ENCODE data around the gene CACNA1H.
"Not testable (repeated sequence)": the region's sequence is repeated elsewhere in the genome, so short reads cannot be mapped to it uniquely, and the experiment has no call there.

The CACNA1H gene

DNA sequence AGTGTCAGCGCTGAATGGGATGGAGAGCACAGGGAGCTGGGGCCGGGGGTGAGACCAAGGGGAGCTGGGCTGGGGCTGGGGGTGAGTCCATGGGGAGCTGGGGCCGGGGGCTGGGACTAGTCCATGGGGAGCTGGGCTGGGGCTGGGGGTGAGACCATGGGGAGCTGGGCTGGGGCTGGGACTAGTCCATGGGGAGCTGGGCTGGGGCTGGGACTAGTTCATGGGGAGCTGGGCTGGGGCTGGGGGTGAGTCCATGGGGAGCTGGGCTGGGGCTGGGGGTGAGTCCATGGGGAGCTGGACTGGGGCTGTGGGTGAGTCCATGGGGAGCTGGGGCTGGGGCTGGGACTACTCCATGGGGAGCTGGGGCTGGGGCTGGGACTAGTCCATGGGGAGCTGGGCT lies 101.9 kb downstream of the CACNA1H start:
- not testable (repeated sequence) for H3K14ac ChIP-seq (ENCODE audit: low read length in 2 of 2); H3K79me1 ChIP-seq (replicated peaks; ENCODE audit: low read length, poor library complexity, severe bottlenecking); H2BK120ac ChIP-seq (ENCODE audit: low read depth, low read length); H3K27ac ChIP-seq (ENCODE audit: low read length, poor library complexity, severe bottlenecking); DNase-seq; H3K9me3 ChIP-seq (ENCODE audit: control insufficient read depth, low read length); H3K4ac ChIP-seq (ENCODE audit: low read depth in 1 of 2, low read length in 2 of 2); H4K8ac ChIP-seq (ENCODE audit: low read length); H4K91ac ChIP-seq (ENCODE audit: low read length); H3K4me1 ChIP-seq (ENCODE audit: control insufficient read depth, insufficient read depth, low read depth, low read length); H3K18ac ChIP-seq (ENCODE audit: low read depth in 1 of 2, low read length in 2 of 2); H2AK5ac ChIP-seq (ENCODE audit: low read length, severe bottlenecking); H3K23ac ChIP-seq (ENCODE audit: low read length in 2 of 2); H2BK15ac ChIP-seq (ENCODE audit: low read depth, poor library complexity, severe bottlenecking); H3K4me2 ChIP-seq (ENCODE audit: low read length, poor library complexity, severe bottlenecking); H2BK12ac ChIP-seq (ENCODE audit: low read length in 2 of 2); H2BK5ac ChIP-seq (ENCODE audit: low read depth, low read length, poor library complexity, severe bottlenecking); H3K4me3 ChIP-seq (ENCODE audit: insufficient read depth in 1 of 2, low read depth in 1 of 2, low read length in 2 of 2); H3K9ac ChIP-seq (ENCODE audit: low read length); H3K36me3 ChIP-seq (ENCODE audit: control insufficient read depth in 1 of 2, insufficient read depth in 2 of 2, low read depth in 1 of 2, low read length in 2 of 2); H2AFZ ChIP-seq (ENCODE audit: low read depth, low read length)
- 93% methylated on average over 3 of the region's 3 CpGs for WGBS
- H3K27me3 ChIP-seq (ENCODE audit: control insufficient read depth in 1 of 2, insufficient read depth in 1 of 2, low read length in 2 of 2): peaks cover 9 to 22% of the 10 kb centered on the region in 2 experiments

DNA sequence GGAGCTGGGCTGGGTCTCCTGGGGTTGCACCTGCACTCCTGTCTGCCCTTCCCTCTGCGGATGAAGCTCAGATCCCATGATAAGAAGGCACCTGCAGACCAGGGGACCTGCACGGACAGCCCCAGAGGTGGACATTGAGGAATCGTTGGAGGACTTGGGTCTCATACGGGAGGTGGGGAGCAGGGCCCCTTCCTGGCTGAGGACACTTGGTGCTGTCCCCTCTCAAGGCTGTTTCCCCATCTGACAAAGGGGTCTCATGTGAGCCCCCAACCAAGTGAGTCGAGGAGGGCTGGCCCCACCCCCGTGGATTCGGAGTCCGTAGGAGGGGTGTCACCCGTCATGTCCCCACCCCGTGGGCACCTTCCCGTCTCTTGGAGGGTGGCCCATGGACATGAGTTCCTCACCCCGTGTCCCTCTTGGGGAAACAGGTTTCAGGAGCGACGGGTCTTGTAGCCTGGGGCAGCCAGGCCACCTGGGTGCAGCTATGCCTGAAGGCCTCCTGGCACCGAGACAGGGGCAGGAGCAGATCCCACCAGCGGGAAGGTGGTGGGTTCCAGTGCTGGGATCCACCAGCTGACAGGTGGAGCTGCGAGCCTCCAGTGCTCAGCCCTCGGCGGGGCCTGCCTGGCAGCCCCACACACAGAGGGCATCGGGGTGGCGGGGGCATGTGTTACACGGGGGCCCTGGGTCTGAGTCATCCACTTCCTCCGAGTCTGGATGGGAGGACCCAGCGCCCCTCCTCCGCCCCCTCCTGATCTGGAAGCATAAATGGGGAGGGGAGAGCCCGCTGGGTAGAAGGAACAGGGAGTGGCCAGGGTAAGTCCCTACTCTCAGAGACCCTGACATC lies 102.6 kb downstream of the CACNA1H start, which contains the start of gene TPSD1:
Gene TPSD1 (plus strand): TSS at position 794 of the 847 bp plus-strand sequence. CDS start 212 bp downstream, outside the sequence.
- H3K4me1 ChIP-seq (ENCODE audit: control insufficient read depth, insufficient read depth, low read depth, low read length); H3K14ac ChIP-seq (ENCODE audit: low read length in 2 of 2); H3K9ac ChIP-seq (ENCODE audit: low read length); H2AFZ ChIP-seq (ENCODE audit: low read depth, low read length); H3K23ac ChIP-seq (ENCODE audit: low read length in 2 of 2); H3K4me3 ChIP-seq (ENCODE audit: insufficient read depth in 1 of 2, low read depth in 1 of 2, low read length in 2 of 2); H3K18ac ChIP-seq (ENCODE audit: low read depth in 1 of 2, low read length in 2 of 2); H3K79me1 ChIP-seq (replicated peaks; ENCODE audit: low read length, poor library complexity, severe bottlenecking); H2BK15ac ChIP-seq (ENCODE audit: low read depth, poor library complexity, severe bottlenecking); H3K9me3 ChIP-seq (ENCODE audit: control insufficient read depth, low read length); H2AK5ac ChIP-seq (ENCODE audit: low read length, severe bottlenecking); H3K36me3 ChIP-seq (ENCODE audit: control insufficient read depth in 1 of 2, insufficient read depth in 2 of 2, low read depth in 1 of 2, low read length in 2 of 2); DNase-seq; H3K4me2 ChIP-seq (ENCODE audit: low read length, poor library complexity, severe bottlenecking); H3K27ac ChIP-seq (ENCODE audit: low read length, poor library complexity, severe bottlenecking); H2BK12ac ChIP-seq (ENCODE audit: low read length in 2 of 2); H2BK120ac ChIP-seq (ENCODE audit: low read depth, low read length); H3K4ac ChIP-seq (ENCODE audit: low read depth in 1 of 2, low read length in 2 of 2); H4K8ac ChIP-seq (ENCODE audit: low read length); H2BK5ac ChIP-seq (ENCODE audit: low read depth, low read length, poor library complexity, severe bottlenecking); H4K91ac ChIP-seq (ENCODE audit: low read length): not testable (repeated sequence)
- H3K27me3 ChIP-seq (ENCODE audit: control insufficient read depth in 1 of 2, insufficient read depth in 1 of 2, low read length in 2 of 2): peaks cover 15 to 29% of the 10 kb centered on the region in 2 experiments
- WGBS: 80% methylated on average over 21 of the region's 26 CpGs

- 84% methylated on average over 20 of the region's 23 CpGs for WGBS
Measured at GRCh38 chr16:1256296-1256873, 103.5 kb downstream of the CACNA1H start.

GRCh38 chr16:1256874-1257322 lies 104.0 kb downstream of the CACNA1H start:
- no peaks in the 10 kb centered on the region for H3K79me1 ChIP-seq (replicated peaks; ENCODE audit: low read length, poor library complexity, severe bottlenecking)
- H3K27me3 ChIP-seq (ENCODE audit: control insufficient read depth in 1 of 2, insufficient read depth in 1 of 2, low read length in 2 of 2): peaks cover 27 to 42% of the 10 kb centered on the region in 2 experiments
- H3K4me3 ChIP-seq (ENCODE audit: insufficient read depth in 1 of 2, low read depth in 1 of 2, low read length in 2 of 2): no peak overlapping the region
- H3K4me1 ChIP-seq (ENCODE audit: control insufficient read depth, insufficient read depth, low read depth, low read length): peaks cover 2% of the 10 kb centered on the region
- H3K14ac ChIP-seq (ENCODE audit: low read length in 2 of 2): no peak overlapping the region
- no peak overlapping the region for H3K4me2 ChIP-seq (ENCODE audit: low read length, poor library complexity, severe bottlenecking)
- DNase-seq: no peak
- no peak overlapping the region for H2BK15ac ChIP-seq (ENCODE audit: low read depth, poor library complexity, severe bottlenecking)
- no peak overlapping the region for H2AK5ac ChIP-seq (ENCODE audit: low read length, severe bottlenecking)
- H3K9ac ChIP-seq (ENCODE audit: low read length): no peak overlapping the region
- H3K36me3 ChIP-seq (ENCODE audit: control insufficient read depth in 1 of 2, insufficient read depth in 2 of 2, low read depth in 1 of 2, low read length in 2 of 2): no peaks in the 10 kb centered on the region
- H3K23ac ChIP-seq (ENCODE audit: low read length in 2 of 2): no peak overlapping the region
- no peak overlapping the region for H3K4ac ChIP-seq (ENCODE audit: low read depth in 1 of 2, low read length in 2 of 2)
- H4K91ac ChIP-seq (ENCODE audit: low read length): no peak overlapping the region
- H2BK12ac ChIP-seq (ENCODE audit: low read length in 2 of 2): no peak overlapping the region
- H3K18ac ChIP-seq (ENCODE audit: low read depth in 1 of 2, low read length in 2 of 2): no peak overlapping the region
- 90% methylated on average over 22 of the region's 22 CpGs for WGBS
- H3K9me3 ChIP-seq (ENCODE audit: control insufficient read depth, low read length): no peaks in the 10 kb centered on the region
- H2BK120ac ChIP-seq (ENCODE audit: low read depth, low read length): no peak overlapping the region
- no peak overlapping the region for H2AFZ ChIP-seq (ENCODE audit: low read depth, low read length)
- no peak overlapping the region for H4K8ac ChIP-seq (ENCODE audit: low read length)
- H2BK5ac ChIP-seq (ENCODE audit: low read depth, low read length, poor library complexity, severe bottlenecking): no peak overlapping the region
- H3K27ac ChIP-seq (ENCODE audit: low read length, poor library complexity, severe bottlenecking): no peak overlapping the region

More at GRCh38 chr16:1256296-1256873, 103.5 kb downstream of the CACNA1H start:
- not testable (repeated sequence) for H4K8ac ChIP-seq (ENCODE audit: low read length); H3K14ac ChIP-seq (ENCODE audit: low read length in 2 of 2); H3K9me3 ChIP-seq (ENCODE audit: control insufficient read depth, low read length); H3K4me2 ChIP-seq (ENCODE audit: low read length, poor library complexity, severe bottlenecking); H3K18ac ChIP-seq (ENCODE audit: low read depth in 1 of 2, low read length in 2 of 2); H2AK5ac ChIP-seq (ENCODE audit: low read length, severe bottlenecking); H2BK12ac ChIP-seq (ENCODE audit: low read length in 2 of 2); H3K27ac ChIP-seq (ENCODE audit: low read length, poor library complexity, severe bottlenecking); H4K91ac ChIP-seq (ENCODE audit: low read length); H3K9ac ChIP-seq (ENCODE audit: low read length); H2BK15ac ChIP-seq (ENCODE audit: low read depth, poor library complexity, severe bottlenecking); H3K36me3 ChIP-seq (ENCODE audit: control insufficient read depth in 1 of 2, insufficient read depth in 2 of 2, low read depth in 1 of 2, low read length in 2 of 2); H2BK5ac ChIP-seq (ENCODE audit: low read depth, low read length, poor library complexity, severe bottlenecking); H2BK120ac ChIP-seq (ENCODE audit: low read depth, low read length); H3K4ac ChIP-seq (ENCODE audit: low read depth in 1 of 2, low read length in 2 of 2); H3K4me3 ChIP-seq (ENCODE audit: insufficient read depth in 1 of 2, low read depth in 1 of 2, low read length in 2 of 2); H3K79me1 ChIP-seq (replicated peaks; ENCODE audit: low read length, poor library complexity, severe bottlenecking); H3K4me1 ChIP-seq (ENCODE audit: control insufficient read depth, insufficient read depth, low read depth, low read length); DNase-seq; H3K23ac ChIP-seq (ENCODE audit: low read length in 2 of 2); H2AFZ ChIP-seq (ENCODE audit: low read depth, low read length)
- H3K27me3 ChIP-seq (ENCODE audit: control insufficient read depth in 1 of 2, insufficient read depth in 1 of 2, low read length in 2 of 2): peaks cover 22 to 37% of the 10 kb centered on the region in 2 experiments
